Ascending aorta (tissue), 2 donors: Measurements from ENCODE around the gene CRTAC1. TPM values are rescaled to one million over a fixed set of nuclear protein-coding genes. Genes with fewer than 3 reads are reported as not detected.

Source experiments
- DNase-seq, 2 donors: peaks; one replicate each; pipeline ENCODE4 v3.0.0-alpha.2; 2019; ENCODE audit warnings: low spot score in 2 of 2
- H3K27ac ChIP-seq, 2 donors: fragments of 200-600 bp; sonication (generic); one replicate each; pipeline ENCODE4 v1.5.1; 2016 to 2017; ENCODE audit warnings: mild to moderate bottlenecking in 1 of 2
- H3K27me3 ChIP-seq: fragments of 200-600 bp; sonication (generic); one replicate; pipeline ENCODE4 v1.5.1; 2017
- H3K36me3 ChIP-seq, 2 donors: fragments of 200-600 bp; sonication (generic); one replicate each; pipeline ENCODE4 v1.5.1; 2016
- H3K4me1 ChIP-seq, 2 donors: fragments of 200-600 bp; sonication (generic); one replicate each; pipeline ENCODE4 v1.5.1; 2016 to 2017; ENCODE audit warnings: mild to moderate bottlenecking in 1 of 2
- H3K4me3 ChIP-seq, 2 donors: fragments of 200-600 bp; sonication (generic); one replicate each; pipeline ENCODE4 v1.5.1; 2016 to 2017; ENCODE audit warnings: mild to moderate bottlenecking in 1 of 2
- H3K9me3 ChIP-seq, 2 donors: fragments of 200-600 bp; sonication (generic); one replicate each; pipeline ENCODE4 v1.5.1; 2016
- CTCF ChIP-seq, 3 experiments: fragments of 200-600 bp in 2 of 3; fragments of 450-650 bp in 1 of 3; sonication (generic) in 2 of 3; IDR thresholded peaks; one replicate each; pipeline ENCODE4 v1.5.1; 2016 to 2019; ENCODE audit warnings: antibody characterized with exemption in 3 of 3, mild to moderate bottlenecking in 1 of 3, moderate library complexity in 1 of 3
- intact Hi-C: fragments of 100-400 bp; cut with DNase I; formaldehyde crosslinking; loops from one replicate; pipeline ENCODE4 v1.15.1; 2023
- total RNA-seq: library from RNA; depleted of rRNA; stranded (reverse); fragments of >200 nt; gene quantifications from one replicate; pipeline ENCODE4 v1.1.0, GENCODE V29; 2016

Gene CRTAC1
- total RNA-seq, 1 donor from 2014 or later, result 25.2 TPM

- peak overlapping the region; percentile 12 to 22 for H3K27ac ChIP-seq
- no peaks in the 10 kb centered on the region for H3K9me3 ChIP-seq
- no peaks in the 10 kb centered on the region for H3K27me3 ChIP-seq
- DNase-seq, result no peak
- TF ChIP-seq CTCF (IDR thresholded peaks at IDR 0.05), result no peak
- no peaks in the 10 kb centered on the region for H3K4me1 ChIP-seq
- intact Hi-C loops, result no loop called here
- no peak overlapping the region for H3K4me3 ChIP-seq
- H3K36me3 ChIP-seq, result no peaks in the 10 kb centered on the region
Measured at GRCh38 chr10:97889461-97890265, 140.8 kb downstream of the CRTAC1 start.

GRCh38 chr10:97888641-97889262, 141.7 kb downstream of the CRTAC1 start:
- H3K4me3 ChIP-seq, result no peak overlapping the region
- no peaks in the 10 kb centered on the region for H3K27me3 ChIP-seq
- no peak for TF ChIP-seq CTCF (IDR thresholded peaks at IDR 0.05)
- peak in 1 of 2 donors; percentile 72 for DNase-seq
- H3K27ac ChIP-seq, result peak overlapping the region; percentile 12 to 16
- intact Hi-C loops, result no loop called here
- H3K9me3 ChIP-seq, result no peaks in the 10 kb centered on the region
- H3K4me1 ChIP-seq, result no peaks in the 10 kb centered on the region
- no peaks in the 10 kb centered on the region for H3K36me3 ChIP-seq

GRCh38 chr10:97888134-97888533, 142.3 kb downstream of the CRTAC1 start:
- H3K4me3 ChIP-seq, result no peak overlapping the region

GRCh38 chr10:97887399-97887798, 143.0 kb downstream of the CRTAC1 start:
- Histone ChIP-seq H3K4me1 (peaks cover 0 to 2% of the 10 kb centered on the region in 2 donors), H3K4me3 (no peak overlapping the region), H3K36me3 (no peaks in the 10 kb centered on the region), H3K27ac (no peak overlapping the region), H3K9me3 (no peaks in the 10 kb centered on the region), H3K27me3 (no peaks in the 10 kb centered on the region)
- no peak for TF ChIP-seq CTCF (IDR thresholded peaks at IDR 0.05)
- no peak for DNase-seq
- intact Hi-C loops, result no loop called here

More at GRCh38 chr10:97888134-97888533, 142.3 kb downstream of the CRTAC1 start:
- Histone ChIP-seq H3K9me3 (no peaks in the 10 kb centered on the region), H3K27me3 (no peaks in the 10 kb centered on the region), H3K4me1 (no peaks in the 10 kb centered on the region), H3K36me3 (no peaks in the 10 kb centered on the region), H3K27ac (no peak overlapping the region)
- DNase-seq, result no peak
- TF ChIP-seq CTCF (IDR thresholded peaks at IDR 0.05), result no peak
- intact Hi-C loops, result no loop called here

- no peaks in the 10 kb centered on the region for H3K9me3 ChIP-seq
- intact Hi-C loops, result no loop called here
- no peak for DNase-seq
- no peak for TF ChIP-seq CTCF (IDR thresholded peaks at IDR 0.05)
- H3K4me1 ChIP-seq, result peaks cover 4 to 6% of the 10 kb centered on the region in 2 donors
- H3K27ac ChIP-seq, result no peak overlapping the region
- H3K4me3 ChIP-seq, result no peak overlapping the region
- no peaks in the 10 kb centered on the region for H3K36me3 ChIP-seq
- H3K27me3 ChIP-seq, result no peaks in the 10 kb centered on the region
Measured at GRCh38 chr10:97886286-97886685, 144.1 kb downstream of the CRTAC1 start.
